Measurements from ENCODE around the gene ADAMTS8.

DNA sequence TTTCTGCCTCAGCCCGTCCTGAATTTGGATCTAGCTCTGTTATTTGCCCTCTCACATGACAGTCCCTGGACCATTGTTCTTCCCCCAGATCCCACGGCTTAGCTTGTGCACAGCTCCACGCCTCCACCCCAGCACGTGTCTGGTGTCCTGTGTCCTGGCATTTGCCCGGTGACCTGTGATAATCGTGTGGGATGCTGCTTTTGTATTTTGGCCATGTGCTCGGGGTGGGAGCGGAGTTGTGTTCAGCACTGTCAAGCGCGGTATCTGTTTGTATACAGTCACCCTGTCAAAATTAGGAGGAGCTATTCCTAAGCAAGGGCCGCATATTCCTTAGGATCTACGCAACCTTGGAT lies 11.9 kb downstream of the ADAMTS8 start:
- TF ChIP-seq, protein P1, sequence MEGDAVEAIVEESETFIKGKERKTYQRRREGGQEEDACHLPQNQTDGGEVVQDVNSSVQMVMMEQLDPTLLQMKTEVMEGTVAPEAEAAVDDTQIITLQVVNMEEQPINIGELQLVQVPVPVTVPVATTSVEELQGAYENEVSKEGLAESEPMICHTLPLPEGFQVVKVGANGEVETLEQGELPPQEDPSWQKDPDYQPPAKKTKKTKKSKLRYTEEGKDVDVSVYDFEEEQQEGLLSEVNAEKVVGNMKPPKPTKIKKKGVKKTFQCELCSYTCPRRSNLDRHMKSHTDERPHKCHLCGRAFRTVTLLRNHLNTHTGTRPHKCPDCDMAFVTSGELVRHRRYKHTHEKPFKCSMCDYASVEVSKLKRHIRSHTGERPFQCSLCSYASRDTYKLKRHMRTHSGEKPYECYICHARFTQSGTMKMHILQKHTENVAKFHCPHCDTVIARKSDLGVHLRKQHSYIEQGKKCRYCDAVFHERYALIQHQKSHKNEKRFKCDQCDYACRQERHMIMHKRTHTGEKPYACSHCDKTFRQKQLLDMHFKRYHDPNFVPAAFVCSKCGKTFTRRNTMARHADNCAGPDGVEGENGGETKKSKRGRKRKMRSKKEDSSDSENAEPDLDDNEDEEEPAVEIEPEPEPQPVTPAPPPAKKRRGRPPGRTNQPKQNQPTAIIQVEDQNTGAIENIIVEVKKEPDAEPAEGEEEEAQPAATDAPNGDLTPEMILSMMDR (IDR thresholded peaks at IDR 0.05 in 8 of 11, conservative IDR thresholded peaks at IDR 0.05 in 3 of 11), result no peak
- no peak for TF ChIP-seq POLR2A (IDR thresholded peaks at IDR 0.05)

Data from spleen (tissue), 7 donors.